Measurements from ENCODE around the gene CNST.
A peak's percentile ranks its signal among the peaks of the same experiment; 100 is the strongest.
"Not testable (repeated sequence)": the region's sequence is repeated elsewhere in the genome, so short reads cannot be mapped to it uniquely, and the experiment has no call there.

The CNST gene

DNA sequence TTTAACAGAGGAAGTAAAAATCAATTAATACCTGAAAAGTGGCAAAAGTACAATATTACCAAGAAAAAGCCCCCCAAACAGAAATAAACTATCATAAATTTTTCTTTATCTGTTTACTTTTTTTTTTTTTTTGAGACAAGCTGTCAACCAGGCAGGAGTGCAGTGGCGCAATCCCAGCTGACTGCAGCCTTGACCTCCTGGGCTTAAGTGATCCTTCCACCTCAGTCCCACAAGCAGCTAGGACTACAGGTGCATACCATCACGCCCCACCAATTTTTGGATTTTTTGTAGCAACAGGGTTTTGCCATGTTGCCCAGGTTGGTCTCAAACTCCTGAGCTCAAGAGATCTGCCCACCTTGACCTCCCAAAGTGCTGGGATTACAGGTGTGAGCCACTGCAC, 8.2 kb upstream of the CNST start:
- no peak for DNase-seq

DNA sequence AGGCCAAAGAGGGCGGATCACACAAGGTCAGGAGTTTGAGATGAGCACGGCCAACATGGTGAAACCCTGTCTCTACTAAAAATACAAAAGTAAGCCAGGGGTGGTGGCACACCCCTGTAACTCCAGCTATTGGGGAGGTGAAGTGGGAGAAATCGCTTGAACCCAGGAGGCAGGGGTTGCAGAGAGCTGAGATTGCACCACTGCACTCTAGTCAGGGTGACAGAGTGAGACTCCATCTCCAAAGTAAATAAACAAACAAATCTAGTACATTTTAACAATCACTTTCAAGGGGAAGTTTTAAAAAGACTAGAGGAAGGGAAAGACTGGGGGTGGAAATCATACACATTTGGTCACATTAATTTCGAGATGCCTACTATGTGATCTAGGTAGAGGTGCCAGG, 6.9 kb upstream of the CNST start:
- no peak for DNase-seq

DNA sequence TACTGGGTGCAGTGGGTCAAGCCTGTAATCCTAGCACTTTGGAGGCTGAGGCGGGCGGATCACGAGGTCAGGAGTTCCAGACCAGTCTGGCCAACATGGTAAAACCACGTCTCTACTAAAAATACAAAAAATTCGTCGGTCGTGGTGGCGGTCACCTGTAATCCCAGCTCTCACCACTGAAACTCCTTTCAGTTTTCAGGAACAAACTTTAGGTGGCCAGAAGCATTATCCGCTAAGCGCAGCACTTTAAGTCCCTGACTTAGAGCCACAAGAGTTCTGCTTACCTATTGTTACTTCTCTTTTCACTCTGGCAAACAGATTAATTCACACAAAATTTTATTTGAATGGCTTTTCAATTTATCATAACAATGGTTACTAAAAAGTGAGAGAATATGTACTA, 5.4 kb upstream of the CNST start:
- DNase-seq = not testable (repeated sequence)

GRCh38 chr1:246564839-246565750, 1.2 kb upstream of the CNST start:
- DNase-seq = no peak

GRCh38 chr1:246565751-246566127, 517 bp upstream of the CNST start:
- peak; percentile 25 for DNase-seq

GRCh38 chr1:246566813-246567645, 773 bp downstream of the CNST start:
- DNase-seq = peak; percentile 48

DNA sequence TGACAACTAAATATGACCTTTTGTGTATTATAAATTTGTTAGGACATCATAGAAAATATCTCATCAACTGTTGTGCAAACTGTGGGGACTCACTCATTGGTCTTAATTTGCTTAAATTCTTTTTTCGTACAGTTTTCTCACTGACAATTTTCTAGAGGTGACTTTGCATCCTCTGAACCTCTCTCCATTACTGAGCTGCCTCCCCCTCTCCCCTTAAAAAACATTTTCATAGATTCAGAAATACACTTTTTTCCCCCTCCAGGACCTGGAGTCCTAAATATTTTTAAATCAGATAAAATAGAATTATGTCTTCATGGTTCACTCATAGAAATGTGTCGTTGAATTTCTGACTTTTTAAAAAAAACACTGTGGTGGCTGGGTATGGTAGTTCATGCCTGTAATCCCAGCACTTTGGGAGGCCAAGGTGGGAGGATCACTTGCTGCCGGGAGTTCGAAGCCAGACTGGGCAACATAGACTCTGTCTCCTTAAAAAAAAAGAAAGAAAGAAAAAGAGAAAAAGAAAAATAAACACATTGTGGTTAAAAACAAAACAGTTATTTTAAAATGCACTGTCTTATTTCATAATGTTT, 1.5 kb downstream of the CNST start:
- no peak for DNase-seq

DNA sequence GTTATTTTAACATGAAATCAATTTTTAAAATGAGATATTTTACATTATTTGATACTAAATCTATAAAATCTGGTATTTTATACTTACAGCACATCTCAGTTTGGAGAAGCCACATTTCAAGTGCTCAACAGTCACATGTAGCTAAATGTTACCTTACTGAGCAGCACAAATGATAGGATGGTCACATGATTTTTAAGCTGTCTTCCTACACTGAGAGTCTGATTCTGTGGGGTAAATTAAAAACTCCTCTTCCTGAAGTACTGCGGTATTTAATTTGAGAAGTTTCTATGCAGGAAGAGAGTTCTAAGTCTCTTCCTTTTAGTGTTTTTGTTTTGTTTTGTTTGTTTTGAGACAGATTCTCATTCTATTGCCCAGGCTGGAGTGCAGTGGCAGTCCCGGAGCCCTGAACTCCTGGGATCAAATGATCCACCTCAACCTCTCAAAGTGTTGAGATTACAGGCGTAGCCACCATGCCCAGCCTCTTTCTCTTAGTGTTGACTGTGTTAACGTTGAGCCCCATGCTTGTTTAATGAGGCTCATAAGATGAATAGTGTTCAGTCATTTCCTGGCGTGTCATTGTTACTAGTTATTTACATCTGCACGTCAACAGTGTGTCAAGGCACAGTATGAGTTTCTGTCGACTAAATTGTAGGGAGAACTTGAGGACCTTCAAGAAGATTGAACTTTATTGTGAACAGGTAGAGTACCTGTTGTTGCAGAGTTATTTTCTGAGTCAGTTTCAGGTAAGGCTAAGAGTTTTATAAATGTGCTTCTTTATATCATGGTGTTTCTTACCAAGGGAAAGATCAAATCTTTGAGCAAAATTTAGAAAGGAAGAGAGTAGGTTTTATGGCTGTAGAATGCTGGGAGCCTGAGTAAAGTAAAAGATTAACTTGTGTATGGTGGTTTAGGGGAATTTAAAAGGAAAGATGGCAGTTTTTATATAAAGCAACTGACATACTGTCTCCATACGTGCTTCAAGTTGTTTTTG, 3.3 kb downstream of the CNST start:
- DNase-seq = no peak

GRCh38 chr1:246571309-246571708, 5.1 kb downstream of the CNST start:
- not testable (repeated sequence) for DNase-seq

DNA sequence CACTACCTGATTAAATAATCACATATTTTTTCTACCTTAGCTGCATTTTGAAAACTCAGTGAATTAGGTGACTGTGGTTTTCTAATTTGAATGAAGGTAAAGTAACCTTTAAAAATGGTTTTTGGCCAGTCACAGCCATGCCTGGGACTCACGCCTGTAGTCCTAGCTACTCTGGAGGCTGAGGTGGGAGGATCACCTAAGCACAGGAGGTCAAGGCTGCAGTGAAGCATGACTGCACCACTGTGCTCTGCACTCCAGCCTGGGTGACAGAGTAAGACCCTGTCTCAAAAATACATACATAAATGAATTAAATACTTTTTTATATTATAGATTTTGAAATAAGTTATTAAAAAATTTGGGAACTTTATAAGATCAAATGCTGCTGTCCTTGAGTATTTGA, 5.7 kb downstream of the CNST start:
- no peak for DNase-seq

GRCh38 chr1:246572785-246573184, 6.5 kb downstream of the CNST start:
- no peak for DNase-seq

GRCh38 chr1:246573491-246573890, 7.2 kb downstream of the CNST start:
- DNase-seq = no peak

DNA sequence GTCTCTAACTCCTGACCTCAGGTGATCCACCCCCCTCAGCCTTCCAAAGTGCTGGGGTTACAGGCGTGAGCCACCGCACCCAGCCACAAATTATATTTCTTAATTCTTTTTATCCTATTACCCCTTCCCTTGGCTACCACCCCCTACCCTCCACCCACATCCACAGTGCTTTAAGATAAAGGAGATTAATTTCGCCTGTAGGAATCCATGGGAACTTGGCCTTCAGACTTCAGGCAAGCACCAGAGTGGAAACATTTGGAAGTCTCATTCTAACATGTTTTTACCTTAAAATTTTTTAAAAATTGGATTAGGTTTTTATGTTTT, 10.4 kb downstream of the CNST start:
- DNase-seq = no peak

- no peak for DNase-seq
Observed at GRCh38 chr1:246577082-246577719, 10.9 kb downstream of the CNST start.

DNA sequence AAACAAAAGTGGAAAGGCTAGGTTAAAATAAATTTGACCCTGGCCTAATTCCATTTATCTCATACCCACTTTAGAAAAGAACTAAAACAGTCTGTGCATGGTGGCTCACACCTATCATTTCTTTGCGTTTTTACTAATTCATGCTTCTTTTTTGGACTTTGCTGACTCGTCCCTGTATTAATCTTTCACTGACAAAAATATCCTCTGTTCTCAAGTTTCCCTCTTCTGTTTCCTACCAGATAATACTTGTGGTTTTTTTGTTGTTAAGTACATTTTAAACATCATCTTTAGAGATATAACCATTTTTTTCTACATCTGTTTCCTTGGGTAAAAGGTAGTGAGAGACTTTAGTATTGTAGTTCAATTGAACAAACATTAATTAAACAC, 11.5 kb downstream of the CNST start:
- no peak for DNase-seq

- no peak for DNase-seq
Observed at GRCh38 chr1:246579818-246580217, 13.6 kb downstream of the CNST start.

GRCh38 chr1:246580497-246581370, 14.5 kb downstream of the CNST start:
- DNase-seq = no peak

DNA sequence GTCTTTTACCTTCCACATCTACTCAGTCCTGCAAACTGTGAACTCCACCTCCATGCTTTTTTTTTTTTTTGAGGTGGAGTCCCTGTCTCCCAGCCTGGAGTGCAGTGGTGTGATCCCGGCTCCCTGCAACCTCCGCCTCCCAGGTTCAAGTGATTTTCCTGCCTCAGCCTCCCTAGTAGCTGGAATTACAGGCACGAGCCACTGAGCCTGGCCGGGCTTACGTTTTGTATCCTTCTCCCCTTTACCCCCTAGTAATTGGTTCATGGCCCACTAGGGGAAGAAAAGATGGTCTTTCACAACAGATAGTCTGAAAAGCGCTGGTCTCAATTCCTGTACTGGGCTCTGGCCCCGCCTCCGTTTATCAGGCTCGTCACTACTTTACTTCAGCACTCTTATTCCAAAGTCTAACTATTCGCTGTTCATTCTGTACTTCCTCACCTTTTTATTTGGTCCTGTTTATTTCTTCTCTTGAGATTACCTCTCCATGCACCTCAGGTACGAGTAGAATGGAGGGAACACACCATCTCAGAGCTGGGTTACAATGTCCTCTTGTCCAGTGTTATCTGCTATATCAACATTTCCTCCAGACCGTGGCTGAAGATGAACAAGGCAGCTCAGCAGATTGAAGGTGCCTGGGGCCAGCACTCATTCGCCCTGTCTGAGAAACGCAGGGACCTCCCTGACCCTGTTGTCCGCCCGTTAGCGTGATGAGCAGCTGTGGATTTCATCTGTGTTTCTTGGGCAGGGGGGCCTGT, 16.2 kb downstream of the CNST start:
- no peak for DNase-seq

GRCh38 chr1:246583056-246583440, 16.8 kb downstream of the CNST start:
- no peak for DNase-seq

- DNase-seq = peak; percentile 71
Observed at GRCh38 chr1:246583448-246584185, 17.4 kb downstream of the CNST start.

All from COR-L47 (cell line).